ENCODE results near the gene CHRNA4.

DNA sequence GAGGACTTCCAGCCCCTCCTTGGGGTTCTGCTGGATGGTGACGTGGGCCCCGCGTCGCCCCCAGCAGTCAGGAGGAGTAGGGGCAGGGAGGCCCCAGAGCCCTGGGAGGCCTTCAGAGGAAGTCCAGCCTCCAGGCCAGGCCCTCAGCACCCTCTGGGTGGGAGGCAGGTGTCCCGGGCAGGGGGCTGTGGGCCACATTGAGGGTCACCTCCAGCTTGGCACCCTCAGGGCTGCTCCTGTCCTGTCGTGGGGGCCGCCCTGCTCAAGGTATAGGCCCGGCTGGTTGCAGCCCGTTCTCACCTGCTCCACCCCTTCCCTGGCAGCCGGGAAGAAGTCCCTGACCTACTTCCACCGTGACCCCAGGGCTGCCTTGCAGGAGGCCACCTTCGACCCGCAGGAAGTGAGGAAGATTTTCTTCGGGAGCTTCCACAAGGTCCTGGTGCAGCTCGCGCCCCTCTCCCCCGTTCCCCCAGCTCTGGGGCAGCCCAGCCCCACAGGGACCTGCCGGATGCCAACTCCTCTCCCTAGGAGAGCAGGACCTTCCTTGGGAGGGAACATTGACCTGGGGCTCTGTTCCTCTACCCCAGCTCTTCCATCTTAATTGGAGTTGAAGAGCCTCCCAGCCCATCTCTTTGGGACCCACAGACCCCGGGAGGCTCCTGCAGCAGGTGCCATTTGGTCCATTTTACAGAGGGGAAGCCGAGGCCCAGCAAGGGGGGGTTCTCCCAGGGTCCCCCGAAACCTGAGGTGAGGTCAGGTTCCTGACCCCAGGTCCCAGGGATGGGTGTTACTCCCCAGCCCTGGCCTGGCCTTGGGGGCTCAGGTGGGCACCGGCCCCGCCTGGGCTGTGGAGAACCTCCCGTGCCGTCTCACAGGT is 41.7 kb downstream of the CHRNA4 start:
- TF ChIP-seq, protein P1, sequence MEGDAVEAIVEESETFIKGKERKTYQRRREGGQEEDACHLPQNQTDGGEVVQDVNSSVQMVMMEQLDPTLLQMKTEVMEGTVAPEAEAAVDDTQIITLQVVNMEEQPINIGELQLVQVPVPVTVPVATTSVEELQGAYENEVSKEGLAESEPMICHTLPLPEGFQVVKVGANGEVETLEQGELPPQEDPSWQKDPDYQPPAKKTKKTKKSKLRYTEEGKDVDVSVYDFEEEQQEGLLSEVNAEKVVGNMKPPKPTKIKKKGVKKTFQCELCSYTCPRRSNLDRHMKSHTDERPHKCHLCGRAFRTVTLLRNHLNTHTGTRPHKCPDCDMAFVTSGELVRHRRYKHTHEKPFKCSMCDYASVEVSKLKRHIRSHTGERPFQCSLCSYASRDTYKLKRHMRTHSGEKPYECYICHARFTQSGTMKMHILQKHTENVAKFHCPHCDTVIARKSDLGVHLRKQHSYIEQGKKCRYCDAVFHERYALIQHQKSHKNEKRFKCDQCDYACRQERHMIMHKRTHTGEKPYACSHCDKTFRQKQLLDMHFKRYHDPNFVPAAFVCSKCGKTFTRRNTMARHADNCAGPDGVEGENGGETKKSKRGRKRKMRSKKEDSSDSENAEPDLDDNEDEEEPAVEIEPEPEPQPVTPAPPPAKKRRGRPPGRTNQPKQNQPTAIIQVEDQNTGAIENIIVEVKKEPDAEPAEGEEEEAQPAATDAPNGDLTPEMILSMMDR (IDR thresholded peaks at IDR 0.05) = no peak
- no peak for TF ChIP-seq POLR2A (IDR thresholded peaks at IDR 0.05)

Data from right lobe of liver (tissue), 4 donors.